ENCODE results near the gene ZBTB20.

GRCh38 chr3:115072265-115073021 is 74.6 kb downstream of the ZBTB20 start:
- no peak for TF ChIP-seq CTCF (IDR thresholded peaks at IDR 0.05)
- no peak for TF ChIP-seq POLR2A (IDR thresholded peaks at IDR 0.05)

Measured in thyroid gland (tissue), 4 donors.